ENCODE data around the gene NPHP4. TPM values are rescaled to one million over a fixed set of nuclear protein-coding genes. Genes with fewer than 3 reads are reported as not detected.

Gene NPHP4
- polyA plus RNA-seq, 1 donor, result 5.1 TPM

GRCh38 chr1:6003568-6004411 lies 11.6 kb upstream of the NPHP4 start:
- no peak for DNase-seq

DNA sequence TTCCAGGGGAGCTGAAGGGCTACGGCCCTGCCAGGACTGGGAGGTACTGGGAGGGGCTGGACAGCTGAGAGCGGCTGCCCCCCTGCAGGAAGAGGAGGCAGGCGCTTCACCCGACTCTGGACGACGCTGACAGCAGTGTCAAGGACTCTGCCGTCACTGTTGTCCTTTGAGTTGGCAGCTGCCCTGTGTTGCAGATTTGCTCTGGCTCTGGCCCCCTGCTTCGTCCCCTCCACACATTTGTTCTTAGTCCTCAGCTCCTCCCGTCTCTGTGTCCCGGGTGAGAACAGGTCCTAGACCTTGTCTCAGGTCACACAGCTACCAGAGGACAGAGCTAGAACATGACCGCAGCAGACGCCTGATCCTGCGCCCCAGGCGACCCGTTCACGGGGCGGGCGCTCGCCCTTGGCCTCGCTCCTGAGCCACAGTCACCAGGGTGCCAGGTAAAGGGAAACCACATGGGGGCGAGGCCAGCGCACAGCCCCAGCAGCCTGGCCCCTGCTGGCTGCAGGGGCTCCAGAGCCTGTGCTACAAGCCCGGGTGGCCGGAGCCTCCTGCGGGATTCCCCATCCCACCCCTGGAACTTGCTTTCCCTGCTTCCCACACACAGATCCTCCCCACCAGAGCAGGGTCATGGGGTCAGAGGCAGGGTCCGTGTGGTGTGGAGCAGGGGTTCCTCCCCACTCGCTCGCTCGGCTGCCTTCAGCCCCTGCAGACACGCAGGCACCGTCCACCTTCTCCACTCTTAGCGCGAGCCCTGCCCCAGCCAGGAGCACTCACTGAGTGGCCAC lies 10.7 kb upstream of the NPHP4 start:
- no peak for DNase-seq

- no peak for DNase-seq
Observed at GRCh38 chr1:6001992-6002576, 9.9 kb upstream of the NPHP4 start.

DNA sequence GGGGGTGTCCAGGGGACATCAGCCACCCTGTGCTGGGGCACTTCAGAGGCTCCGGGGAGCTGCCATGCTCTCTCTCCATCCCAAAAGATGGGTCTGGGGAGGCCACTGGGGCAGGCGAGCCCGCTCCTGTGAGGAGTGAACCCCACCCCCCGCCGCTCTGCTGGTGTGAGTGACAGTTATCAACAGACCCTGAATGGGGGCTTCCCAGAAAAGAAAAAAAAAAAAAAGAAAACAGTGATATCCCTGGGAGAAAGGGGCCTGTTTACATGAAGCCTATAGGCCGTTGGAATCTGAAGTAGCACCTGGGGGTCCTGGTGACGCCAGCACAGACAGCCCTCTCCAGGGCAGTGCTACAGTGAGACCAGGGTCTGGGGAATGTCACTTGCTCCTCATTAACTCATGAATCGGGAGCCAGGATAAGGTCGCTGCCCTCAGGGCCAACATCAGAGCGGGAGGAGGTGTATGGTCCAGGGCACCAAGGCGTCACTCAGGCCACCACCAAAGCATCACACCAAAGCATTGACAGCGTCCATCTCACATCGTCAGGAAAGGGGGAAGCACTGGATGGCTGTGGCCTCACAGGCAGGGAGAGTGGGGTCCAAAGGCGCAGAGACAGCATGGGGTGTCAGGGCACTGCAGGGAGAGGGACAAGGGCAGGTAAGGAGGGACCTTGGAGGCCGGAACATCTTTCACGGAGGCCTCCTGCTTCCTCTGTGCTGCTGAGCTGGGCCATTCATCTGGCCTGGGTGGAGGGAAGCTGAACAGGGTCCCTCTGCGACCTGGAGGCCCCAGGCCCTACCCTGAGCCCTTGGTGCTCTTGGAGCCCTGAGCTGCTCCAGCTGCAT lies 8.4 kb upstream of the NPHP4 start:
- no peak for DNase-seq

- no peak for DNase-seq
Observed at GRCh38 chr1:5999711-6000443, 7.7 kb upstream of the NPHP4 start.

DNA sequence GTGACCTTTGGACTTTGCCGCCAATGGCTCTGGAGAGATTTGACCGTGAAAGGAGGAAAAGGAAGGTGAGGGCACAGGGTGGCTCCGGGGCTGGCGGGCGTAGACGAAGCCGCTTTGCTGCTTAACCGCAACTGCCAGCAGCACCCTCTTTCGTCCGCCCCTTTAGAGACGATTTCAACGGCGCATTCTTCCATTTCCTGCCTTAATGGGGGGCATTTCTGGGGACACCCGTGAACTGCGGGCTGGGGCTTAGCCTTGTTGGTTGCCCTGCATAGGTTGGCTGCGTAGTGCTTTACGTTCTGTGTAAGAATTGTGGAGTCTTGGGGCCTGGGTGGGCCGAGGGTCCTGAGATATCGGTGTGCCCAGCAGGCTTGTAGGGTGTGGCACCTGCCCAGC lies 6.7 kb upstream of the NPHP4 start:
- DNase-seq, result no peak

DNA sequence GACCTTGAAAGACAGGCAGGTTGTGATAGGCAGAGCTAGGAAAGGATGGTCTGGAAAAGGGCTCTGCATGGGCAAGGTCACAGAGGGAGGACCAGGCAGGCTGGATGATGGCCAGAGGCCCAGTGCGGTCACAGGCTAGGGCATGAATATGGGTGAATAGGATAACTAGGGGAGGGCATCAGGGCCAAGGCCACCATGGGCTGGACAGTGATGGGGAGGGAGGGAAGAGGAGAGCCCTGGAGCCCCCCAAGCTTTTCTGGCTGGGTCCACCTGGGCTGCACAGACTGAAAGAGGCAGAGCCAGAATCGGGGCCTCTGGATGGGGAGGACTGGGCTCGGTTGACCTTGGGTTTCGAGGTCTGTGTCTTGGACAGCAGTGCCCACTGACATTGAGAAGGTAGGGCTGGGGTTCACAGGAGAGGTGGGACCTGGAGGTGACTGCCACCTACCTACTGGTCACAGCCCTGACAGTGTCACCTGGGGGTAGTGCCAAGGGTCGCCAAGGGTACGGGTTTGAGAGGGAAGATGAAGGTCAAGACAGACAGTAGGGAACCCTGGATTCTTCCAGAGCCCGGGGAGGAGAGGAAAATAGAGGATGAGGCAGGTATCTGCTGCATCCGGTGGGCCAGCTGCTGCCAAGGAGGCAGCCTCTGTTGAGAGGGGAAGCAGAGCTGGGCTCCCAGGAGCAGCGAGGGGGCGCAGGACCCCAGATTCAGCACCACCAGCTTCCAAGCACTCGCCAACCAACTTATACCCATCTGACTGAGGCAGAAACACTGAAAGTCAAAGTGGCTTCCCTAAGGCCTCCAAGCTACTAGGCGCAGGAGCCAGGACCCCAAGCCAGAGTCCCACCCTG lies 6.1 kb upstream of the NPHP4 start:
- DNase-seq, result no peak

DNA sequence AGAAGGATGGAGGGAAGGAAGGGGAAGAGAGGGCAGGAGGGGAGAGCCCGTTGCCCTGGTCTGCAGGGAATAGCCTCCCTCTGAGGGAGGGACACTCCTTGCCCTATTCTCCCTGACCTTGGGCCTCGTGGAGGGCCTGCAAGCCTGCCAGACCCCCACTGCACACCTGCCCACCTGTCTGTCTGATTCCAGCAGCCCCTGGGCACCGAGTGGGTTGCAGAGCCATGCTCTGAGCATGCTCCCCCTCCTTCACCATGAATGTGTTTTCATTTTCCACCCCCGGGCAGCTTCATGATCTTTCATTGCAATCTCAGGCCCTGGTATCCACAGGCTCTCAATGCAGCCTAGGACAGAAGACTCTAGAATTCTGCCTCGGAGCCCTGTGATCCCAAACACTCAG lies 5.1 kb upstream of the NPHP4 start:
- no peak for DNase-seq

GRCh38 chr1:5996641-5997270 lies 4.5 kb upstream of the NPHP4 start:
- no peak for DNase-seq

- DNase-seq, result no peak
Observed at GRCh38 chr1:5995871-5996630, 3.8 kb upstream of the NPHP4 start.

DNA sequence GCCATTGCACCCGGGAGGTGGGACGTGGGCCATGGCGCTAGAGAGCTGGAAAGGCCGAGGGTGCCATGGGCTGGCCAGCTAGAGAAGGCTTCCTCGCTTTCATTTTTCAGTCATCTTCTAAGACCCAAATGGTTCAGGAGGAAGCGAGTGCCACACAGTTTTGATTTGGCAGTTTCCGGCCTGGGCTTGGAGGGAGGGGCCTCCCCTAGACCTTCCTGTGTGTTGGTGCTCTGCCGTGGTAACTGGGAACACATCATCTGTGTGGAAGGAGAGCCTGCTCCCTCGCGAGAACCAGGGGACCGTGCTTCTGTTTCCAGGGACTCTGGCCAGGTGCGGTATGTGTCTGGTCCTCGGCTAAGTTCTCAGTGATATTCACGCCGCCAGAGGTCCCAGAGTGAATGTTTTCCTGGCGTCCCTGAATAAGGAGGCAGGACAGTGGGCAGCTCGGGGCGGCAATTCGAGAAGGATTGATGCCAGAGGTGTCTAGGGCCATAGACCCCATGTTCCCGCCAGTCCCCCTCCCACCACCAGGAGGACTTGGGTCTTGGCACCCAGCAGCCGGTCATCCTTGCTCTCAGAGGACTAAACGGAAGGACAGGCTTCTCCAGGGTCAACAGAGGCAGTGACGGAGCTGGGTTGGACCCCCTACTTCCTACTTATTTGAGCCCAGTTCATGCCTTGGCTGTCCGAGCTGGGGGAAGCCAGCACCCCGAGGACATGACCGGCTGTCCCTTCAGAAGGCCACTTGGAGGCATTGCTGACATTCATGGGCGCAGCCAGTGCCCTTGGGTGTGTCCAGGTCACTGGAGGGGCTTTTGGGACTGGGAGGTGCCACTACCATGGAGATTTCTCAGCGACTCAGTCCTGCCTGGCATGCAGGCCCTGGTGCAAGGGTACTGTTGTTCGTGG lies 2.7 kb upstream of the NPHP4 start:
- no peak for DNase-seq

DNA sequence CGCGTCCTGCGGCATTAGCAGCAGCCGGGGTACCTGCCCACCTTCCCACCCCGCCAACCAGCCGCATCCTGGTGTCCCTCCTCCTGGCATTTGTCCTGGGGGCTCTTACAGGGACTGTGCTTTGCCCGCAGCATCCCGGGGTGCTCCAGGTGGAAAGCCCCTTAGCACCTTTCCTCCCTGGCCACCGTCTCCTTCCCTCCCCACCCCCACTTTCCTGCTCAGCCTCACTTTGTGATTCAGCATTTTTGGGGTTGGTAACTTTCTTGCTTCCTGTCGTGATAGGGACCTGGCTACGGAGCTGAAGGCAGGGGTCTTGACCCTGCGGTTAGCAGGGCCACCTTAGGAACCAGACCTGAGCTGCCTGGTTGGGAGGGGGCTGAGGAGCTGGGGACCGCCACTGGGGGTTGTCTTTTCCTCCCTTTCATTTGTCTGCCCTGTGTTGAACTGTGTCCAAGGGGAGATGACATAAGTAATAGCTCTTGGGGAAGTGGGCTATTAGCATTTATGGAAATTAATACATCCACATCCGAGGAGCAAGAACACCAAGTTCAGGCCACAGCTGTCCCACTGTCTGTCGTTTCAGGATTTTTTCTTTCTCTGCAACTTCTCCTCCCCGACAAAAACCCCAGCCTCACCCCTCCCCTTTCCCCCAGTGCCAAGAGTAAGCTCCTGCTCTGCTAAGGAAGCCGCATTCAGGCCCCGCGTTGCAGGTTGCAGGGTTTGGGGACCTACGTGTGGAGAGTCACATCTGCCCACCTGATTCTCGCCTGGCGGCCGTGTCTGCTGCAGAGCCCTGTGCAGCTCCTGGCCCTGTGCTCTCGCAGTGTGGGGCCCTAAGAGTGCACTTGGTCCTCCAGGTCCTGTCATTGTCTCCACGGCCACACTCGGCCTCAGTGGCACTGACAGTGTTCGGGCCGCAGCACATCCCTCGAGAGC lies 1.6 kb upstream of the NPHP4 start:
- no peak for DNase-seq

DNA sequence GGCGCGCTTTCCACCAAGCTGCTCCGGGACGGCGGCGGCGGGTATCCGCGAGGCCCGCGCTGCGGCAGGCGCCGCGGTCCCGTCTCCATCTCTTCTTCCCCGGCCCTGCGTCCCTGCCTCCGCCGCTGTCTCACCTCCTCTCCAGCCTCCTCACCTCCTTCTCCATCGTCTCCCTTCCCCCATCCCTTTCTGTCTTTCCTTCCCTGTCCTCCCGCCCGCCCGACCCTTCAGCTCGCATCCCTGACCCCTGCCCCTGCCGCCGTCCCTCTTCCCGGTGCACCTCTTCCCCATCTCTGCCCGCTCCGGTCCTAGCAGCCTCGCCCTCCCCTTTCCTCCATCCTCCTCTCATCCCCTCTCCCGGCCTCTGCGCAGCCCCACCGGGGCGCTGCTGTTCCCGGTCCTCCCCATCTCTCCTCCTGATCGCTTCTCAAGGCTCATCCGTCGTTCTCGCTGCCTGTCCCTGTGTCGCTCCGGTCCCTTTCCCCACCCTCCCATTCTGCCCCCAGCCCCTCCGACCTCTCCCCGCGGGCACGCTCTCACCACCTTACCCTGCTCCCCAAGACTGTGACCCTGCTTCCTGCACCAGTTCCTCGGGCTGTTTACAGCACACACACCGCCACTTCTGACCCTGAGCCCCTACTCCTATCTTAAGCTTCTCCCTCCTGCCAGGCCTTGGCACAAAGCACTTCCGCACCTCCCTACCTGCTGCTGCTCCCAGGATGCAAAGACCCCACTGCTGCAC lies 760 bp upstream of the NPHP4 start:
- no peak for DNase-seq

- DNase-seq, result no peak
Observed at GRCh38 chr1:5991381-5992025, 722 bp downstream of the NPHP4 start.

- no peak for DNase-seq
Observed at GRCh38 chr1:5990913-5991312, 1.3 kb downstream of the NPHP4 start.

DNA sequence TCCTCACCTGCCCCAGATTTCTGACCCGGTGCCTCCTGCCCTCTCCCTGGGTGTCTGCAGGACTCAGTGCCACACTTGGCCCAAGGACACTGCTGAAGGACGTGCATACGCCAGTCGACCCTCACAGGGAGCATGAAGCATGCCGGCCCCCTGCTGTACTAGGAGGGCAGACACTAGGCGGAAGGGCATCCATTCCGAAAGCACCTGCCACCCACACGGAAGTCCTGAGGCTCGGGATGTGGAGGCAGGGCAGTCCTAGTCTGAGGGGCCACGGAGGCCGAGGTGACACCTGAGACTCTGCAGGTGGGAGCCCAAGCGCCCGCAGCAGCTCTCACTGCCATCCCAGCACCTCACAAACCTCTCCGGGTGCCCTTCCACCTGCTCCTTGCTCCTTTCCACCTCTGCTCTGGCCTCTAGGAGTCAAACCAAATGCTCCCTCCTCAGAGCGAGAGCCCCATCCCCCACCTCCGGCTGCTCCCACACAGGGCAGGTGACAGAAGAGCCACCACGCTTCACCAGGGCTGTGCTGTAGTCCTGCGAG lies 2.4 kb downstream of the NPHP4 start:
- no peak for DNase-seq
